Esophagus muscularis mucosa (tissue), 4 donors: ENCODE data around the gene OR10H5.

Source experiments
- EP300 ChIP-seq: sonication (generic); formaldehyde crosslinking; IDR thresholded peaks from one replicate; pipeline ENCODE4 v1.6.1; 2017; ENCODE audit warnings: antibody characterized with exemption
- POLR2A ChIP-seq: fragments of 450-650 bp; IDR thresholded peaks from one replicate; pipeline ENCODE4 v1.6.1; 2017; ENCODE audit warnings: antibody characterized with exemption, moderate library complexity, mild to moderate bottlenecking, low read depth
- POLR2AphosphoS5 ChIP-seq, 2 donors: sonication (generic); formaldehyde crosslinking; IDR thresholded peaks; one replicate each; pipeline ENCODE4 v1.6.1; 2017; ENCODE audit warnings: antibody characterized with exemption in 2 of 2
- TF ChIP-seq, protein P1 (sequence below), 3 experiments: fragments of 200-600 bp in 2 of 3; fragments of 450-650 bp in 1 of 3; sonication (generic) in 2 of 3; IDR thresholded peaks; one replicate each; pipeline ENCODE4 v1.5.1; 2017 to 2019; ENCODE audit warnings: antibody characterized with exemption in 3 of 3, mild to moderate bottlenecking in 2 of 3, moderate library complexity in 1 of 3

DNA sequence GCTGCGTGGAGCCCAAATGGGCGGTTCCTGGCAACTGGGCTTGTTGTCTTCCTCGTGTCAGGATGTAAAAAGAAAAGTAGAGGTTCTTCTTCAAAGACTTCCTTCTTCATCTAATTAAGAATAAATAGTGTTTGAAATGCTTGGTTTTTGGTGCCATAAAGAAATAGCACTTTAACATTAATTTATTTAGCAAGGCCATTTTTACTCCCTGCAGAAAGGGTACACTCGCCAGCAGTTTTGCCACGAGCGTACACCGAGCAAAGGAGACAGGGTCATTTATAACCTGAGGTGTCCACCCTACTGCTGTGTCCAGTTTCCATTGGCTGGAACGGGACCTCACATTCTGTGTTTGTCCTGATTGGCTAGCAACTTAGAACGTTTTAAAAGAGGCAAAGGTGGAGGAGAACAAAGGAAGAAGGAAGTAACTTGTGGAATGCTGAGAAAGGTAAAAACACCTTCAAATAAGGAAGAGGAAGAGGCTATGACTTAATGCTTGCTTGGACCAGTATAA, 49.8 kb downstream of the OR10H5 start:
- TF ChIP-seq EP300 (no peak), POLR2AphosphoS5 (IDR thresholded peaks at IDR 0.05) (no peak), POLR2A (no peak)
- TF ChIP-seq, protein P1, sequence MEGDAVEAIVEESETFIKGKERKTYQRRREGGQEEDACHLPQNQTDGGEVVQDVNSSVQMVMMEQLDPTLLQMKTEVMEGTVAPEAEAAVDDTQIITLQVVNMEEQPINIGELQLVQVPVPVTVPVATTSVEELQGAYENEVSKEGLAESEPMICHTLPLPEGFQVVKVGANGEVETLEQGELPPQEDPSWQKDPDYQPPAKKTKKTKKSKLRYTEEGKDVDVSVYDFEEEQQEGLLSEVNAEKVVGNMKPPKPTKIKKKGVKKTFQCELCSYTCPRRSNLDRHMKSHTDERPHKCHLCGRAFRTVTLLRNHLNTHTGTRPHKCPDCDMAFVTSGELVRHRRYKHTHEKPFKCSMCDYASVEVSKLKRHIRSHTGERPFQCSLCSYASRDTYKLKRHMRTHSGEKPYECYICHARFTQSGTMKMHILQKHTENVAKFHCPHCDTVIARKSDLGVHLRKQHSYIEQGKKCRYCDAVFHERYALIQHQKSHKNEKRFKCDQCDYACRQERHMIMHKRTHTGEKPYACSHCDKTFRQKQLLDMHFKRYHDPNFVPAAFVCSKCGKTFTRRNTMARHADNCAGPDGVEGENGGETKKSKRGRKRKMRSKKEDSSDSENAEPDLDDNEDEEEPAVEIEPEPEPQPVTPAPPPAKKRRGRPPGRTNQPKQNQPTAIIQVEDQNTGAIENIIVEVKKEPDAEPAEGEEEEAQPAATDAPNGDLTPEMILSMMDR (IDR thresholded peaks at IDR 0.05) = no peak
